H1 (cell line): ENCODE measurements around the gene SPG7. TPM values are rescaled to one million over a fixed set of nuclear protein-coding genes. Genes with fewer than 3 reads are reported as not detected.
A peak's percentile ranks its signal among the peaks of the same experiment; 100 is the strongest.

Experiments
- CTCF ChIA-PET: fragments of 300-600 bp; sonication (Branson Sonifier 250); formaldehyde crosslinking; loops from one replicate; lab custom pipeline; 2021; ENCODE audit not compliant: partially characterized antibody; lab: Charles Lee
- POLR2A ChIA-PET: fragments of 300-600 bp; sonication (Branson Sonifier 250); formaldehyde crosslinking; loops from one replicate; lab custom pipeline; 2021; ENCODE audit warnings: inconsistent platforms; ENCODE audit not compliant: partially characterized antibody; lab: Charles Lee
- DNase-seq, 2 experiments: peaks; one replicate each; pipeline versions ENCODE4 v3.0.0 to v3.0.0-alpha.2; 2010 to 2022; ENCODE audit warnings: low spot score in 2 of 2, low read depth in 1 of 2, mixed read lengths in 1 of 2
- FAIRE-seq: peaks from 2 replicates; lab custom pipeline; 2011; peaks lifted over from hg19 to GRCh38; lab: Jason Lieb, UNC
- H2AFZ ChIP-seq: 2 replicates; pipeline ENCODE4 v1.8.1; 2012; ENCODE audit warnings: low read length, inconsistent platforms
- H2AK5ac ChIP-seq: 2 replicates; pipeline ENCODE4 v1.6.1; 2013; ENCODE audit warnings: low read depth, low read length
- H2BK120ac ChIP-seq: replicated peaks from 2 replicates; pipeline ENCODE3; 2013; ENCODE audit warnings: low read depth, low read length, inconsistent platforms
- H2BK12ac ChIP-seq: 2 replicates; pipeline ENCODE4 v1.6.1; 2013; ENCODE audit warnings: low read depth, low read length
- H2BK15ac ChIP-seq: 2 replicates; pipeline ENCODE4 v1.6.1; 2013; ENCODE audit warnings: low read length
- H2BK20ac ChIP-seq: 2 replicates; pipeline ENCODE4 v1.6.1; 2013; ENCODE audit warnings: low read length
- H2BK5ac ChIP-seq: 2 replicates; pipeline ENCODE4 v1.6.1; 2013; ENCODE audit warnings: low read depth, low read length
- H3K14ac ChIP-seq: 2 replicates; pipeline ENCODE4 v1.6.1; 2013; ENCODE audit warnings: inconsistent platforms; ENCODE audit not compliant: insufficient read length
- H3K18ac ChIP-seq: 2 replicates; pipeline ENCODE4 v1.6.1; 2013; ENCODE audit warnings: low read length; ENCODE audit errors: extremely low read depth
- H3K23ac ChIP-seq: 2 replicates; pipeline ENCODE4 v1.6.1; 2013; ENCODE audit warnings: inconsistent platforms; ENCODE audit not compliant: insufficient read length
- H3K23me2 ChIP-seq: 2 replicates; pipeline ENCODE4 v1.6.1; 2013; ENCODE audit warnings: low read depth, low read length
- H3K27ac ChIP-seq: 2 replicates; pipeline ENCODE4 v1.6.1; 2011; ENCODE audit warnings: low read depth, low read length, inconsistent platforms
- H3K27me3 ChIP-seq, 4 experiments: replicated peaks in 1 of 4; 1 replicate in 1 of 4; 2 replicates in 3 of 4; pipeline versions ENCODE4 v1.6.1 to v1.8.1; 2011 to 2013; ENCODE audit warnings: low read length in 3 of 4, mild to moderate bottlenecking in 3 of 4, inconsistent platforms in 2 of 4, mixed read lengths in 2 of 4, moderate library complexity in 1 of 4; ENCODE audit not compliant: control insufficient read depth in 3 of 4, insufficient read depth in 3 of 4; ENCODE audit errors: extremely low read depth in 1 of 4
- H3K36me3 ChIP-seq, 4 experiments: 2 replicates each; pipeline versions ENCODE4 v1.6.1 to v1.8.1; 2011 to 2013; ENCODE audit warnings: mild to moderate bottlenecking in 4 of 4, low read length in 3 of 4, moderate library complexity in 2 of 4, control low read depth in 1 of 4, inconsistent platforms in 1 of 4; ENCODE audit not compliant: insufficient read depth in 4 of 4, control insufficient read depth in 2 of 4
- H3K4ac ChIP-seq: replicated peaks from 2 replicates; pipeline ENCODE3; 2013; ENCODE audit warnings: low read length, low read depth, mixed read lengths, inconsistent platforms; ENCODE audit not compliant: insufficient read length
- H3K4me1 ChIP-seq, 4 experiments: replicated peaks in 1 of 4; 1 replicate in 1 of 4; 2 replicates in 3 of 4; pipeline versions ENCODE4 v1.6.1 to v1.8.1; 2011 to 2013; ENCODE audit warnings: low read length in 3 of 4, inconsistent platforms in 2 of 4, mixed read lengths in 1 of 4; ENCODE audit not compliant: insufficient read depth in 4 of 4, control insufficient read depth in 3 of 4
- H3K4me2 ChIP-seq, 2 experiments: 2 replicates each; pipeline versions ENCODE4 v1.6.1 to v1.8.1; 2011 to 2013; ENCODE audit warnings: low read depth in 2 of 2, low read length in 2 of 2, control low read depth in 1 of 2, inconsistent platforms in 1 of 2, mild to moderate bottlenecking in 1 of 2; ENCODE audit not compliant: insufficient read depth in 1 of 2
- H3K4me3 ChIP-seq, 4 experiments: fragments of 200-600, 300-600 bp in 1 of 4; sonication (generic), shearing (Covaris generic), sonication (Bioruptor Twin) in 1 of 4; 2 replicates each; pipeline versions ENCODE4 v1.5.1 to v1.8.1; 2011 to 2016; ENCODE audit warnings: low read length in 4 of 4, low read depth in 3 of 4, control low read depth in 2 of 4, inconsistent platforms in 2 of 4, mild to moderate bottlenecking in 2 of 4, mixed read lengths in 1 of 4, moderate library complexity in 1 of 4; ENCODE audit not compliant: insufficient read depth in 2 of 4; ENCODE audit errors: extremely low read depth in 1 of 4
- H3K56ac ChIP-seq: replicated peaks from 2 replicates; pipeline ENCODE3; 2013; ENCODE audit warnings: low read depth, mild to moderate bottlenecking, mixed read lengths, low read length, inconsistent platforms; ENCODE audit not compliant: insufficient read length
- H3K79me1 ChIP-seq: 2 replicates; pipeline ENCODE4 v1.6.1; 2013; ENCODE audit warnings: low read depth, low read length, control low read depth
- H3K79me2 ChIP-seq, 2 experiments: 2 replicates each; pipeline versions ENCODE4 v1.6.1 to v1.8.1; 2012 to 2013; ENCODE audit warnings: low read length in 2 of 2, mild to moderate bottlenecking in 2 of 2, inconsistent platforms in 1 of 2; ENCODE audit not compliant: insufficient read depth in 2 of 2, control insufficient read depth in 1 of 2
- H3K9ac ChIP-seq, 4 experiments: replicated peaks in 1 of 4; 1 replicate in 1 of 4; 2 replicates in 3 of 4; pipeline versions ENCODE4 v1.6.1 to v1.8.1; 2011 to 2013; ENCODE audit warnings: low read depth in 3 of 4, low read length in 3 of 4, control low read depth in 2 of 4, mild to moderate bottlenecking in 2 of 4, moderate library complexity in 2 of 4, inconsistent platforms in 1 of 4; ENCODE audit errors: extremely low read depth in 1 of 4
- H3K9me3 ChIP-seq, 2 experiments: 2 replicates each; pipeline versions ENCODE4 v1.6.1 to v1.8.1; 2012 to 2013; ENCODE audit warnings: mild to moderate bottlenecking in 2 of 2, moderate library complexity in 2 of 2, control low read depth in 1 of 2, inconsistent platforms in 1 of 2, low read depth in 1 of 2, low read length in 1 of 2, mixed read lengths in 1 of 2; ENCODE audit not compliant: insufficient read depth in 2 of 2
- H4K20me1 ChIP-seq, 2 experiments: replicated peaks in 1 of 2; 2 replicates each; pipeline versions ENCODE3 to v1.8.1; 2011 to 2013; ENCODE audit warnings: inconsistent platforms in 2 of 2, low read length in 2 of 2, mild to moderate bottlenecking in 1 of 2; ENCODE audit not compliant: insufficient read depth in 2 of 2, control insufficient read depth in 1 of 2
- H4K5ac ChIP-seq: 2 replicates; pipeline ENCODE4 v1.6.1; 2013; ENCODE audit warnings: low read length, low read depth, mixed read lengths, inconsistent platforms; ENCODE audit not compliant: insufficient read length
- H4K8ac ChIP-seq: 2 replicates; pipeline ENCODE4 v1.8.0; 2013; ENCODE audit warnings: mild to moderate bottlenecking, moderate library complexity, low read length, inconsistent platforms; ENCODE audit not compliant: insufficient read depth; ENCODE audit errors: extremely low read depth
- H4K91ac ChIP-seq: replicated peaks from 2 replicates; pipeline ENCODE3; 2013; ENCODE audit warnings: low read length, mixed read lengths, inconsistent platforms; ENCODE audit not compliant: insufficient read length
- EZH2 ChIP-seq: fragments of 200-600 bp; sonication (generic); IDR thresholded peaks from 2 replicates; pipeline ENCODE4 v1.7.1; 2012; ENCODE audit warnings: low read depth, mild to moderate bottlenecking, moderate library complexity, low read length, inconsistent platforms; ENCODE audit not compliant: severe bottlenecking
- SIN3A ChIP-seq, 2 experiments: IDR thresholded peaks in 1 of 2; conservative IDR thresholded peaks in 1 of 2; 2 replicates each; pipeline ENCODE4 v1.6.1; 2011 to 2012; ENCODE audit warnings: low read length in 2 of 2, improper control_type of control experiment in 1 of 2, low read depth in 1 of 2, mild to moderate bottlenecking in 1 of 2
- WGBS, 2 experiments: shearing (Covaris generic) in 1 of 2; methylation state at CpG; one replicate each; pipeline versions ENCODE4 v1.1.6 to v1.1.7; 2013 to 2015; ENCODE audit warnings: low lambda C conversion rate in 2 of 2, mixed read lengths in 2 of 2, inconsistent platforms in 1 of 2, low coverage in 1 of 2, missing lambda C conversion rate in 1 of 2; ENCODE audit not compliant: insufficient replicate concordance in 2 of 2, insufficient coverage in 1 of 2, insufficient read length in 1 of 2; ENCODE audit errors: extremely low coverage in 1 of 2, missing lambda C conversion rate in 1 of 2; 5-methylcytosine and 5-hydroxymethylcytosine counted together
- polyA plus RNA-seq, 7 experiments: library from polyadenylated mRNA; depleted of rRNA in 3 of 7; stranded (reverse) in 5 of 7; unstranded in 2 of 7; fragments of >200 nt in 5 of 7; fragments of 200-250 nt in 2 of 7; gene quantifications; 1 replicate in 5 of 7; 2 replicates in 1 of 7; 4 replicates in 1 of 7; pipeline versions ENCODE4 v1.2.1 to v1.2.3, GENCODE V29; 2011 to 2013; ENCODE audit warnings: missing spikeins in 2 of 7, mixed read lengths in 2 of 7
- total RNA-seq: library from RNA; stranded (reverse); fragmentation: NEBNext Ultra II Directional; extraction: Animal tissue kit (Norgen Biotek cat#: 25700); gene quantifications from 2 replicates; pipeline ENCODE4 v1.2.1, GENCODE V29; 2021

SPG7 gene
- total and polyA plus RNA-seq, 2 of the 8 experiments (the other 6 are each of a cell fraction or from before 2014, with no cell fraction given) = 72.1 to 113 TPM

DNA sequence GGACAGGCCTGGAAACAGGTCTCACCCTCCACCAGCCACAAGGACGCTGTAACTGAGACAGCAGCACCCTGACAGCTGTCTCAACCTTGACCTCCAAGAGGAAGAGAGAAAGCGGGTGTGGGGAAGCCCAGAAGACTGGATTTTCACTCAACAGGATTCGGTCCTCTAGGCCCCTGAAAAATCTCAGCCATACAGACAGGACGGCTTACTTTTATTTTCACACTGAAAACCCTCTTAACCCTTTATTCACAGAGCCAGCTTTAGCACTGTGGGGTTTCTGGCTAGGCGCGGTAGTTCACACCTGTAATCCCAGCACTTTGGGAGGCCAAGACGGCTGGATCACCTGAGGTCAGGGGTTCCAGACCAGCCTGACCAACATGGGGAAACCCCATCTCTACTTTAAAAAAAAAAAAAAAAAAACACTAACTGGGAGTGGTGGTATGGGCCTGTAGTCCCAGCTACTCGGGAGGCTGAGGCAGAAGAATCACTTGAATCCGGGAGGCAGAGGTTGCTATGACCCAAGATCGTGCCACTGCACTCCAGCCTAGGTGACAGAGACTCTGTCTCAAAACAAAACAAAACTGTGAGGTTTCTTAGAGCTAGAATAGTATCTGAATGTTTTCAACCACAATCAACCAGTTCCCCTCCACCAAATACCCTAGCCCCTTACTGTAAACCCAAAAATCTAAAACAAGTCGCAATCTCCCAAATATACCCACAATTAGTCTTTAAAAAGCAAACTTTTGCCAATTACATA is 23.1 kb upstream of the SPG7 start:
- Histone ChIP-seq H3K27me3 (no peaks in the 10 kb centered on the region), H4K8ac (no peak overlapping the region), H3K18ac (no peak overlapping the region; the same call in 1 of the 2 replicates), H3K79me2 (peaks cover 81 to 91% of the 10 kb centered on the region in 2 experiments), H4K20me1 (peaks cover 46 to 52% of the 10 kb centered on the region in 2 experiments), H3K56ac (no peak overlapping the region), H3K4me1 (peaks cover 6 to 22% (median 14%) of the 10 kb centered on the region in 4 experiments), H3K9me3 (no peaks in the 10 kb centered on the region), H3K23ac (no peak overlapping the region), H4K91ac (no peak overlapping the region), H3K14ac (no peak overlapping the region), H2BK20ac (no peak overlapping the region), H2BK12ac (no peak overlapping the region), H4K5ac (no peak overlapping the region), H2BK5ac (no peak overlapping the region), H3K79me1 (0 out of 2 replicates have a peak, but pooled peaks cover 3% of the 10 kb centered on the region), H3K23me2 (peaks cover 4% of the 10 kb centered on the region), H2BK120ac (no peak overlapping the region), H2BK15ac (no peak overlapping the region), H2AK5ac (no peak overlapping the region), H3K4me2 (peak overlapping the region in 1 of 2 experiments; percentile 30; a peak in 1 of 4 replicates), H3K36me3 (no peaks in the 10 kb centered on the region), H2AFZ (no peak overlapping the region), H3K4ac (no peak overlapping the region), H3K9ac (no peak overlapping the region), H3K4me3 (no peak overlapping the region), H3K27ac (no peak overlapping the region)
- FAIRE-seq (no peak), DNase-seq (no peak)
- ChIA-PET CTCF (interaction anchor here (0.9 to 1.7 kb wide), 2 partner anchors 10 to 192 kb away, joined by 3 to 4 read pairs; no protein-coding TSS in a partner anchor), POLR2A (interaction anchor here (0.8 to 2.9 kb wide), 11 partner anchors 8 to 162 kb away, joined by 3 to 15 read pairs (median 5); partner anchors contain the start of gene SPG7)
- WGBS, 2 experiments = 74% methylated on average over 11 of the region's 11 CpGs; no CpG with 5 or more reads in 1 of the 2 experiments
- TF ChIP-seq EZH2 (no peak), SIN3A (conservative IDR thresholded peaks at IDR 0.05 in 1 of 2, IDR thresholded peaks at IDR 0.05 in 1 of 2; ENCODE audit: low read depth in 1 of 2, low read length in 2 of 2) (0 out of 4 replicates have a peak, but pooled peaks of 1 of the 2 experiments have one; percentile 33)
